Motor neuron (in vitro differentiated cells): ENCODE results near the gene OR2T11. TPM values are rescaled to one million over a fixed set of nuclear protein-coding genes. Genes with fewer than 3 reads are reported as not detected.

Experiments
- total RNA-seq, 8 experiments: library from RNA; unstranded; fragments of 300-600 nt; gene quantifications; 2 replicates each; pipeline versions ENCODE4 v1.2.3 to v1.2.4, GENCODE V29; 2022

The OR2T11 gene
- total RNA-seq, 8 experiments from 2014 or later = 0.05 to 0.38 (median 0.19) TPM; not detected in 4

Other genes with a start within 250 kb of the OR2T11 start
- gene OR2T1, start 232.0 kb downstream of the OR2T11 start, total RNA-seq = under 1 TPM in 4 of 8 experiments, not detected in 4; 0.13 to 0.62 (median 0.34) TPM
- 1 to 10 TPM in 1 of 8 experiments, under 1 TPM in 4, not detected in 3; 0.31 to 1.7 (median 0.33) TPM for gene OR2T2, start 189.5 kb downstream of the OR2T11 start, total RNA-seq
- under 1 TPM in 2 of 8 experiments, not detected in 6; 0.38 to 0.80 TPM for gene OR2T3, start 161.7 kb downstream of the OR2T11 start, total RNA-seq
- gene OR2T5, start 146.5 kb downstream of the OR2T11 start, total RNA-seq = under 1 TPM in 1 of 8 experiments, not detected in 7; 0.21 TPM
- under 1 TPM in 3 of 8 experiments, not detected in 5; 0.09 to 0.24 (median 0.13) TPM for gene OR2G6, start 127.0 kb downstream of the OR2T11 start, total RNA-seq
- under 1 TPM in 4 of 8 experiments, not detected in 4; 0.27 to 0.90 (median 0.43) TPM for gene OR2T29, start 72.3 kb downstream of the OR2T11 start, total RNA-seq
- gene OR2T34, start 60.3 kb downstream of the OR2T11 start, total RNA-seq = under 1 TPM in 3 of 8 experiments, not detected in 5; 0.32 to 0.81 (median 0.38) TPM
- gene OR2T10, start 37.4 kb downstream of the OR2T11 start, total RNA-seq = under 1 TPM in 3 of 8 experiments, not detected in 5; 0.08 to 0.28 (median 0.09) TPM
- under 1 TPM in 1 of 8 experiments, not detected in 7; 0.05 TPM for gene OR2T35, start 10.2 kb upstream of the OR2T11 start, total RNA-seq
- under 1 TPM in 2 of 8 experiments, not detected in 6; 0.29 to 0.66 TPM for gene OR2T27, start 20.4 kb upstream of the OR2T11 start, total RNA-seq
- under 1 TPM in 1 of 8 experiments, not detected in 7; 0.43 TPM for gene OR14I1, start 67.7 kb upstream of the OR2T11 start, total RNA-seq
- under 1 TPM in 2 of 8 experiments, not detected in 6; 0.24 to 0.59 TPM for gene LYPD8, start 120.7 kb upstream of the OR2T11 start, total RNA-seq
- gene SH3BP5L, start 190.8 kb upstream of the OR2T11 start, total RNA-seq = 10 to 100 TPM; 13.9 to 39.9 (median 22.6) TPM
- 10 to 100 TPM; 12.4 to 34.6 (median 22.7) TPM for gene ZNF672, start 203.1 kb upstream of the OR2T11 start, total RNA-seq
- gene ZNF692, start 224.0 kb upstream of the OR2T11 start, total RNA-seq = 10 to 100 TPM; 20.9 to 67.7 (median 45.3) TPM